ENCODE data around the gene PRR35.

GRCh38 chr16:595094-595528 is 34.9 kb downstream of the PRR35 start:
- TF ChIP-seq EZH2 (IDR thresholded peaks at IDR 0.05; ENCODE audit: borderline replicate concordance, low read length) (no peak), CTCF (IDR thresholded peaks at IDR 0.05; ENCODE audit: low read length) (no peak)

Data from OCI-LY1 (cell line).